SK-N-SH (cell line): ENCODE measurements around the gene PIGC. TPM values are rescaled to one million over a fixed set of nuclear protein-coding genes. Genes with fewer than 3 reads are reported as not detected.

Experiments used
- CTCF ChIA-PET: fragments of 300-600, 350-600 bp; formaldehyde crosslinking; extraction: SDS; loops from one replicate; lab custom pipeline; 2021; lab: Yijun Ruan, JAX
- POLR2A ChIA-PET: fragments of 350-600 bp; sonication (Branson Sonifier 250); formaldehyde crosslinking; extraction: SDS; loops from one replicate; lab custom pipeline; 2020; ENCODE audit warnings: antibody characterized with exemption, inconsistent platforms; lab: Yijun Ruan, JAX
- DNase-seq: peaks from one replicate; pipeline ENCODE4 v3.0.0; 2012
- H2AFZ ChIP-seq: fragments of 200-600 bp; sonication (generic); 2 replicates; pipeline ENCODE4 v1.8.1; 2016; ENCODE audit warnings: antibody characterized with exemption, mild to moderate bottlenecking, low read depth
- H3F3A ChIP-seq: fragments of 200-600 bp; sonication (generic); replicated peaks from 2 replicates; pipeline ENCODE3; 2016; ENCODE audit warnings: antibody characterized with exemption, mild to moderate bottlenecking; ENCODE audit not compliant: insufficient read depth
- H3K27ac ChIP-seq, 2 experiments: fragments of 200-500 bp in 1 of 2; fragments of 200-600 bp in 1 of 2; sonication (Bioruptor generic) in 1 of 2; sonication (generic), shearing (Covaris generic) in 1 of 2; 2 replicates each; pipeline versions ENCODE4 v1.5.1 to v1.6.1; 2014 to 2016; ENCODE audit warnings: low read depth in 2 of 2, inconsistent platforms in 1 of 2, low read length in 1 of 2, mild to moderate bottlenecking in 1 of 2, mixed read lengths in 1 of 2
- H3K27me3 ChIP-seq: fragments of 200-600 bp; sonication (generic), shearing (Covaris generic); 2 replicates; pipeline ENCODE4 v1.6.1; 2016; ENCODE audit warnings: mixed run types; ENCODE audit not compliant: insufficient read depth
- H3K36me3 ChIP-seq, 2 experiments: fragments of 200-500 bp in 1 of 2; fragments of 200-600 bp in 1 of 2; sonication (Bioruptor generic) in 1 of 2; sonication (generic) in 1 of 2; replicated peaks in 1 of 2; 2 replicates each; pipeline versions ENCODE3 to v1.5.1; 2014 to 2016; ENCODE audit warnings: low read length in 1 of 2, mild to moderate bottlenecking in 1 of 2; ENCODE audit not compliant: insufficient read depth in 2 of 2, control insufficient read depth in 1 of 2
- H3K4me1 ChIP-seq, 2 experiments: fragments of 200-500 bp in 1 of 2; fragments of 200-600 bp in 1 of 2; sonication (Bioruptor generic) in 1 of 2; sonication (generic), shearing (Covaris generic) in 1 of 2; 2 replicates each; pipeline versions ENCODE4 v1.5.1 to v1.6.1; 2014 to 2016; ENCODE audit warnings: low read depth in 1 of 2, low read length in 1 of 2, mixed run types in 1 of 2; ENCODE audit not compliant: insufficient read depth in 2 of 2, control insufficient read depth in 1 of 2
- H3K4me2 ChIP-seq: fragments of 200-600 bp; sonication (generic), shearing (Covaris generic); 2 replicates; pipeline ENCODE4 v1.6.1; 2017; ENCODE audit warnings: mixed run types
- H3K4me3 ChIP-seq, 2 experiments: fragments of 200-500 bp in 1 of 2; fragments of 200-600 bp in 1 of 2; sonication (Bioruptor generic) in 1 of 2; sonication (generic), shearing (Covaris generic) in 1 of 2; 2 replicates each; pipeline versions ENCODE4 v1.5.1 to v1.8.1; 2014 to 2016; ENCODE audit warnings: low read depth in 2 of 2, inconsistent platforms in 1 of 2, low read length in 1 of 2, mild to moderate bottlenecking in 1 of 2, mixed read lengths in 1 of 2, moderate library complexity in 1 of 2
- H3K79me2 ChIP-seq: fragments of 200-600 bp; sonication (generic); 2 replicates; pipeline ENCODE4 v1.8.1; 2017; ENCODE audit warnings: mild to moderate bottlenecking; ENCODE audit not compliant: insufficient read depth
- H3K9ac ChIP-seq: fragments of 200-600 bp; sonication (generic); 2 replicates; pipeline ENCODE4 v1.6.1; 2017; ENCODE audit warnings: mixed run types
- H3K9me2 ChIP-seq: fragments of 200-600 bp; sonication (generic); 2 replicates; pipeline ENCODE4 v1.6.1; 2017; ENCODE audit warnings: mixed run types
- H3K9me3 ChIP-seq: fragments of 200-600 bp; sonication (generic); 2 replicates; pipeline ENCODE4 v1.6.1; 2017; ENCODE audit warnings: mixed run types, mild to moderate bottlenecking, moderate library complexity
- H4K20me1 ChIP-seq: fragments of 200-600 bp; sonication (generic); 2 replicates; pipeline ENCODE4 v1.6.1; 2017; ENCODE audit warnings: mild to moderate bottlenecking, mixed run types; ENCODE audit not compliant: insufficient read depth
- EZH2phosphoT487 ChIP-seq: fragments of 200-600 bp; sonication (generic); IDR thresholded peaks from 2 replicates; pipeline ENCODE4 v1.6.1; 2017; ENCODE audit warnings: low read depth, mixed run types, mild to moderate bottlenecking, antibody characterized with exemption, moderate library complexity, borderline replicate concordance
- FOSL2 ChIP-seq: IDR thresholded peaks from 2 replicates; pipeline ENCODE4 v1.4.0; 2012; ENCODE audit warnings: low read depth, mild to moderate bottlenecking, moderate library complexity, borderline replicate concordance
- FOXJ3 ChIP-seq: sonication (generic); formaldehyde crosslinking; IDR thresholded peaks from 2 replicates; pipeline ENCODE4 v1.5.1; 2020; ENCODE audit warnings: mild to moderate bottlenecking, missing genetic modification reagents
- FOXM1 ChIP-seq: IDR thresholded peaks from 2 replicates; pipeline ENCODE4 v1.4.0; 2012; ENCODE audit warnings: low read depth, mild to moderate bottlenecking
- GATA2 ChIP-seq: sonication (generic); formaldehyde crosslinking; IDR thresholded peaks from 2 replicates; pipeline ENCODE4 v1.5.0; 2020; ENCODE audit warnings: mild to moderate bottlenecking, missing genetic modification reagents
- JUND ChIP-seq: IDR thresholded peaks from 2 replicates; pipeline ENCODE4 v1.4.0; 2012
- MXI1 ChIP-seq: IDR thresholded peaks from 2 replicates; pipeline ENCODE4 v1.6.1; 2012; ENCODE audit warnings: mild to moderate bottlenecking, low read depth, low read length, improper control_type of control experiment
- NFIC ChIP-seq: IDR thresholded peaks from 2 replicates; pipeline ENCODE4 v1.4.0; 2012; ENCODE audit warnings: borderline replicate concordance
- POLR2AphosphoS5 ChIP-seq: IDR thresholded peaks from 2 replicates; pipeline ENCODE4 v1.6.1; 2012; ENCODE audit warnings: low read depth, low read length
- RCOR1 ChIP-seq: fragments of 150-350 bp; IDR thresholded peaks from 2 replicates; pipeline ENCODE4 v1.6.1; 2017; ENCODE audit warnings: antibody characterized with exemption, low read length
- RFX5 ChIP-seq: IDR thresholded peaks from 2 replicates; pipeline ENCODE4 v1.6.1; 2012; ENCODE audit warnings: mild to moderate bottlenecking, improper control_type of control experiment, low read length
- RXRA ChIP-seq: IDR thresholded peaks from 2 replicates; pipeline ENCODE4 v1.4.0; 2012; ENCODE audit warnings: low read depth, mild to moderate bottlenecking, borderline replicate concordance
- SIN3A ChIP-seq: IDR thresholded peaks from 2 replicates; pipeline ENCODE4 v1.6.1; 2012; ENCODE audit warnings: low read depth, mild to moderate bottlenecking, low read length, moderate library complexity, borderline replicate concordance
- TAF1 ChIP-seq: IDR thresholded peaks from 2 replicates; pipeline ENCODE4 v1.6.1; 2012; ENCODE audit warnings: low read depth, mild to moderate bottlenecking, low read length, moderate library complexity, borderline replicate concordance
- TCF12 ChIP-seq: IDR thresholded peaks from 2 replicates; pipeline ENCODE4 v1.4.0; 2012
- WGBS: methylation state at CpG from one replicate; pipeline ENCODE4 v1.1.6; 2017; ENCODE audit warnings: low lambda C conversion rate; 5-methylcytosine and 5-hydroxymethylcytosine counted together
- polyA plus RNA-seq, 3 experiments: library from polyadenylated mRNA; depleted of rRNA; stranded (reverse); fragments of >200 nt; gene quantifications; 2 replicates each; pipeline ENCODE4 v1.2.3, GENCODE V29; 2012
- TF ChIP-seq, protein P1 (sequence below): IDR thresholded peaks from 2 replicates; pipeline ENCODE4 v1.6.1; 2012; ENCODE audit warnings: mild to moderate bottlenecking, low read depth, low read length, moderate library complexity
- TF ChIP-seq, protein P2 (sequence below): IDR thresholded peaks from 2 replicates; pipeline ENCODE4; 2012
- TF ChIP-seq, protein P3 (sequence below): fragments of 150-350 bp; IDR thresholded peaks from 2 replicates; pipeline ENCODE4 v1.6.1; 2017; ENCODE audit warnings: antibody characterized with exemption, low read length, low read depth, borderline replicate concordance
- TF ChIP-seq, protein P4 (sequence below): IDR thresholded peaks from 2 replicates; pipeline ENCODE4 v1.4.0; 2012; ENCODE audit warnings: low read depth, borderline replicate concordance
- TF ChIP-seq, protein P5 (sequence below): fragments of 150-350 bp; IDR thresholded peaks from 2 replicates; pipeline ENCODE4 v1.6.1; 2016; ENCODE audit warnings: mild to moderate bottlenecking, low read depth, low read length

PIGC gene
- polyA plus RNA-seq, 1 of the 3 experiments (the other 2 are of a cell fraction): 20.6 TPM

DNA sequence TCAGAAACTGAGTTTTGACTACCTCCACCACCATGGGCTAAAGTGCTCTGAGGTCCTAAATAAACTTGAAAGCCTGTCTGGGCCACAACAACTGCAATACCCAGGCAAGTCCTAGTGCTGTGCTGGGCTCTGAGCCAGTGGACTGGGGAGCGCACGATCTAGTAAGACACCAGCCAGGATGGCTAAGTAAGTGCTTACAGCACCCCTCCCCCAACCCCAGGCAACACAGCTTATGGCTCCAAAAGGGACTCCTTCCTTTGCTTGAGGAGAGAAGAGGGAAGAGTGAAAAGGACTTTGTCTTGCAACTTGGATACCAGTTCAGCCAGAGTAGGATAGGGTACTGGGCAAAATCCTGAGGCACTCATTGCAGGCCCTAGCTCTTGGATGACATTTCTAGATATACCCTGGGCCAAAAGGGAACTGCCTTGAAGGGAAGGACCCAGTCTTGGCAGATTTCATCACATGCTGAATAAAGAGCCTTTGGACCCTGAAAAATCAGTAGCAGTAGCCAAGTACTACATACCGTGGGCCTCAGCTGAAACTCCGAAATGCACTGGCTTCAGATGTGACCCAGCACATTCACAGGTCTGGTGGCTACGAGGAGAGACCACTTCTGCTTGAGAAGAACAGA is 21.8 kb downstream of the PIGC start:
- CTCF ChIA-PET: interaction anchor here (0.6 to 2.8 kb wide), 2 partner anchors 23 to 544 kb away, joined by 3 to 16 read pairs; no protein-coding TSS in a partner anchor
- Histone ChIP-seq H3K4me2 (no peak overlapping the region), H3F3A (peaks cover 8% of the 10 kb centered on the region), H3K79me2 (no peaks in the 10 kb centered on the region), H3K27ac (no peak overlapping the region), H3K36me3 (no peaks in the 10 kb centered on the region), H4K20me1 (no peaks in the 10 kb centered on the region), H3K4me3 (no peak overlapping the region)
- POLR2A ChIA-PET: no interaction called here
- TF ChIP-seq, protein P1, sequence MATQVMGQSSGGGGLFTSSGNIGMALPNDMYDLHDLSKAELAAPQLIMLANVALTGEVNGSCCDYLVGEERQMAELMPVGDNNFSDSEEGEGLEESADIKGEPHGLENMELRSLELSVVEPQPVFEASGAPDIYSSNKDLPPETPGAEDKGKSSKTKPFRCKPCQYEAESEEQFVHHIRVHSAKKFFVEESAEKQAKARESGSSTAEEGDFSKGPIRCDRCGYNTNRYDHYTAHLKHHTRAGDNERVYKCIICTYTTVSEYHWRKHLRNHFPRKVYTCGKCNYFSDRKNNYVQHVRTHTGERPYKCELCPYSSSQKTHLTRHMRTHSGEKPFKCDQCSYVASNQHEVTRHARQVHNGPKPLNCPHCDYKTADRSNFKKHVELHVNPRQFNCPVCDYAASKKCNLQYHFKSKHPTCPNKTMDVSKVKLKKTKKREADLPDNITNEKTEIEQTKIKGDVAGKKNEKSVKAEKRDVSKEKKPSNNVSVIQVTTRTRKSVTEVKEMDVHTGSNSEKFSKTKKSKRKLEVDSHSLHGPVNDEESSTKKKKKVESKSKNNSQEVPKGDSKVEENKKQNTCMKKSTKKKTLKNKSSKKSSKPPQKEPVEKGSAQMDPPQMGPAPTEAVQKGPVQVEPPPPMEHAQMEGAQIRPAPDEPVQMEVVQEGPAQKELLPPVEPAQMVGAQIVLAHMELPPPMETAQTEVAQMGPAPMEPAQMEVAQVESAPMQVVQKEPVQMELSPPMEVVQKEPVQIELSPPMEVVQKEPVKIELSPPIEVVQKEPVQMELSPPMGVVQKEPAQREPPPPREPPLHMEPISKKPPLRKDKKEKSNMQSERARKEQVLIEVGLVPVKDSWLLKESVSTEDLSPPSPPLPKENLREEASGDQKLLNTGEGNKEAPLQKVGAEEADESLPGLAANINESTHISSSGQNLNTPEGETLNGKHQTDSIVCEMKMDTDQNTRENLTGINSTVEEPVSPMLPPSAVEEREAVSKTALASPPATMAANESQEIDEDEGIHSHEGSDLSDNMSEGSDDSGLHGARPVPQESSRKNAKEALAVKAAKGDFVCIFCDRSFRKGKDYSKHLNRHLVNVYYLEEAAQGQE: no peak
- TF ChIP-seq, protein P2, sequence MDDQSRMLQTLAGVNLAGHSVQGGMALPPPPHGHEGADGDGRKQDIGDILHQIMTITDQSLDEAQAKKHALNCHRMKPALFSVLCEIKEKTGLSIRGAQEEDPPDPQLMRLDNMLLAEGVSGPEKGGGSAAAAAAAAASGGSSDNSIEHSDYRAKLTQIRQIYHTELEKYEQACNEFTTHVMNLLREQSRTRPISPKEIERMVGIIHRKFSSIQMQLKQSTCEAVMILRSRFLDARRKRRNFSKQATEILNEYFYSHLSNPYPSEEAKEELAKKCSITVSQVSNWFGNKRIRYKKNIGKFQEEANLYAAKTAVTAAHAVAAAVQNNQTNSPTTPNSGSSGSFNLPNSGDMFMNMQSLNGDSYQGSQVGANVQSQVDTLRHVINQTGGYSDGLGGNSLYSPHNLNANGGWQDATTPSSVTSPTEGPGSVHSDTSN: no peak
- no peak for TF ChIP-seq MXI1
- TF ChIP-seq FOSL2: no peak
- no peak for TF ChIP-seq JUND
- no peak for TF ChIP-seq FOXM1
- no peak for TF ChIP-seq TCF12
- TF ChIP-seq FOXJ3: no peak
- TF ChIP-seq RCOR1: no peak
- TF ChIP-seq RFX5: no peak
- TF ChIP-seq TAF1: no peak
- no peak for TF ChIP-seq RXRA
- TF ChIP-seq, protein P3, sequence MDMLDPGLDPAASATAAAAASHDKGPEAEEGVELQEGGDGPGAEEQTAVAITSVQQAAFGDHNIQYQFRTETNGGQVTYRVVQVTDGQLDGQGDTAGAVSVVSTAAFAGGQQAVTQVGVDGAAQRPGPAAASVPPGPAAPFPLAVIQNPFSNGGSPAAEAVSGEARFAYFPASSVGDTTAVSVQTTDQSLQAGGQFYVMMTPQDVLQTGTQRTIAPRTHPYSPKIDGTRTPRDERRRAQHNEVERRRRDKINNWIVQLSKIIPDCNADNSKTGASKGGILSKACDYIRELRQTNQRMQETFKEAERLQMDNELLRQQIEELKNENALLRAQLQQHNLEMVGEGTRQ: no peak
- TF ChIP-seq EZH2phosphoT487: no peak
- TF ChIP-seq GATA2 (CRISPR knock-in tag): no peak
- TF ChIP-seq, protein P4, sequence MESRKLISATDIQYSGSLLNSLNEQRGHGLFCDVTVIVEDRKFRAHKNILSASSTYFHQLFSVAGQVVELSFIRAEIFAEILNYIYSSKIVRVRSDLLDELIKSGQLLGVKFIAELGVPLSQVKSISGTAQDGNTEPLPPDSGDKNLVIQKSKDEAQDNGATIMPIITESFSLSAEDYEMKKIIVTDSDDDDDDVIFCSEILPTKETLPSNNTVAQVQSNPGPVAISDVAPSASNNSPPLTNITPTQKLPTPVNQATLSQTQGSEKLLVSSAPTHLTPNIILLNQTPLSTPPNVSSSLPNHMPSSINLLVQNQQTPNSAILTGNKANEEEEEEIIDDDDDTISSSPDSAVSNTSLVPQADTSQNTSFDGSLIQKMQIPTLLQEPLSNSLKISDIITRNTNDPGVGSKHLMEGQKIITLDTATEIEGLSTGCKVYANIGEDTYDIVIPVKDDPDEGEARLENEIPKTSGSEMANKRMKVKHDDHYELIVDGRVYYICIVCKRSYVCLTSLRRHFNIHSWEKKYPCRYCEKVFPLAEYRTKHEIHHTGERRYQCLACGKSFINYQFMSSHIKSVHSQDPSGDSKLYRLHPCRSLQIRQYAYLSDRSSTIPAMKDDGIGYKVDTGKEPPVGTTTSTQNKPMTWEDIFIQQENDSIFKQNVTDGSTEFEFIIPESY: no peak
- no peak for TF ChIP-seq POLR2AphosphoS5
- TF ChIP-seq, protein P5, sequence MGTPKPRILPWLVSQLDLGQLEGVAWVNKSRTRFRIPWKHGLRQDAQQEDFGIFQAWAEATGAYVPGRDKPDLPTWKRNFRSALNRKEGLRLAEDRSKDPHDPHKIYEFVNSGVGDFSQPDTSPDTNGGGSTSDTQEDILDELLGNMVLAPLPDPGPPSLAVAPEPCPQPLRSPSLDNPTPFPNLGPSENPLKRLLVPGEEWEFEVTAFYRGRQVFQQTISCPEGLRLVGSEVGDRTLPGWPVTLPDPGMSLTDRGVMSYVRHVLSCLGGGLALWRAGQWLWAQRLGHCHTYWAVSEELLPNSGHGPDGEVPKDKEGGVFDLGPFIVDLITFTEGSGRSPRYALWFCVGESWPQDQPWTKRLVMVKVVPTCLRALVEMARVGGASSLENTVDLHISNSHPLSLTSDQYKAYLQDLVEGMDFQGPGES: no peak
- no peak for TF ChIP-seq SIN3A
- TF ChIP-seq NFIC: no peak
- TF ChIP-seq, all 33 proteins: peak for 0
- H3K9me3 ChIP-seq: no peaks in the 10 kb centered on the region
- DNase-seq: no peak
- H3K9me2 ChIP-seq: no peaks in the 10 kb centered on the region
- no peaks in the 10 kb centered on the region for H3K27me3 ChIP-seq
- H3K9ac ChIP-seq: no peak overlapping the region
- no peak overlapping the region for H2AFZ ChIP-seq
- WGBS: 86% methylated on average over 5 of the region's 5 CpGs
- no peaks in the 10 kb centered on the region; a peak in 1 of 4 replicates for H3K4me1 ChIP-seq
